Brain microvascular endothelial cell (primary cell): ENCODE results near the gene ROR2.

ENCODE experiments used
- DNase-seq: peaks from one replicate; pipeline ENCODE4 v3.0.0-alpha.2; 2020
- H3K27ac ChIP-seq: fragments of 250-450 bp; sonication (Bioruptor Pico); 2 replicates; pipeline ENCODE4 v1.5.1; 2020; ENCODE audit warnings: mild to moderate bottlenecking, moderate library complexity
- H3K27me3 ChIP-seq: fragments of 250-450 bp; sonication (Bioruptor Pico); replicated peaks from 2 replicates; pipeline ENCODE4 v1.5.1; 2020; ENCODE audit warnings: mild to moderate bottlenecking
- H3K36me3 ChIP-seq: fragments of 250-450 bp; sonication (Bioruptor Pico); replicated peaks from 2 replicates; pipeline ENCODE4 v1.5.1; 2020; ENCODE audit warnings: mild to moderate bottlenecking
- H3K4me3 ChIP-seq: 2 replicates; pipeline ENCODE4 v1.5.1; 2011; ENCODE audit warnings: low read depth, mild to moderate bottlenecking, control low read depth, low read length, moderate library complexity
- CTCF ChIP-seq: IDR thresholded peaks from 2 replicates; pipeline ENCODE4 v1.5.1; 2011; ENCODE audit warnings: low read depth, mild to moderate bottlenecking, moderate library complexity, low read length, control low read depth, inconsistent platforms; ENCODE audit errors: missing control alignments
- in situ Hi-C: cut with HindIII; loops from 2 replicates; pipeline ENCODE4 v1.10.0; 2017; ENCODE audit warnings: low sequenced_read_pairs, low pct_ligation_motif_present

Gene ROR2

GRCh38 chr9:91516777-91517176, 433.3 kb downstream of the ROR2 start:
- Histone ChIP-seq H3K36me3 (no peaks in the 10 kb centered on the region), H3K4me3 (no peak overlapping the region), H3K27ac (no peak overlapping the region), H3K27me3 (no peaks in the 10 kb centered on the region)
- in situ Hi-C loops = no loop called here
- TF ChIP-seq CTCF = no peak
- no peak for DNase-seq

GRCh38 chr9:91516081-91516480, 433.9 kb downstream of the ROR2 start:
- Histone ChIP-seq H3K36me3 (no peaks in the 10 kb centered on the region), H3K27me3 (no peaks in the 10 kb centered on the region), H3K27ac (no peak overlapping the region), H3K4me3 (no peak overlapping the region)
- DNase-seq = no peak
- TF ChIP-seq CTCF = no peak
- in situ Hi-C loops = no loop called here

- no peak for TF ChIP-seq CTCF
- peak overlapping the region; percentile 8 for H3K27ac ChIP-seq
- no peaks in the 10 kb centered on the region for H3K36me3 ChIP-seq
- no peaks in the 10 kb centered on the region for H3K27me3 ChIP-seq
- peak overlapping the region; percentile 30 for H3K4me3 ChIP-seq
- in situ Hi-C loops = no loop called here
- DNase-seq = peak; percentile 73
These were observed 434.8 kb downstream of the ROR2 start for GRCh38 chr9:91515074-91515687.
